SK-N-SH (cell line): ENCODE measurements around the gene MATN4. TPM values are rescaled to one million over a fixed set of nuclear protein-coding genes. Genes with fewer than 3 reads are reported as not detected.

Experiments used
- CTCF ChIA-PET: fragments of 300-600, 350-600 bp; formaldehyde crosslinking; extraction: SDS; loops from one replicate; lab custom pipeline; 2021; lab: Yijun Ruan, JAX
- POLR2A ChIA-PET: fragments of 350-600 bp; sonication (Branson Sonifier 250); formaldehyde crosslinking; extraction: SDS; loops from one replicate; lab custom pipeline; 2020; ENCODE audit warnings: antibody characterized with exemption, inconsistent platforms; lab: Yijun Ruan, JAX
- DNase-seq: peaks from one replicate; pipeline ENCODE4 v3.0.0; 2012
- H2AFZ ChIP-seq: fragments of 200-600 bp; sonication (generic); 2 replicates; pipeline ENCODE4 v1.8.1; 2016; ENCODE audit warnings: antibody characterized with exemption, mild to moderate bottlenecking, low read depth
- H3F3A ChIP-seq: fragments of 200-600 bp; sonication (generic); replicated peaks from 2 replicates; pipeline ENCODE3; 2016; ENCODE audit warnings: antibody characterized with exemption, mild to moderate bottlenecking; ENCODE audit not compliant: insufficient read depth
- H3K27ac ChIP-seq, 2 experiments: fragments of 200-500 bp in 1 of 2; fragments of 200-600 bp in 1 of 2; sonication (Bioruptor generic) in 1 of 2; sonication (generic), shearing (Covaris generic) in 1 of 2; 2 replicates each; pipeline versions ENCODE4 v1.5.1 to v1.6.1; 2014 to 2016; ENCODE audit warnings: low read depth in 2 of 2, inconsistent platforms in 1 of 2, low read length in 1 of 2, mild to moderate bottlenecking in 1 of 2, mixed read lengths in 1 of 2
- H3K27me3 ChIP-seq: fragments of 200-600 bp; sonication (generic), shearing (Covaris generic); 2 replicates; pipeline ENCODE4 v1.6.1; 2016; ENCODE audit warnings: mixed run types; ENCODE audit not compliant: insufficient read depth
- H3K36me3 ChIP-seq, 2 experiments: fragments of 200-500 bp in 1 of 2; fragments of 200-600 bp in 1 of 2; sonication (Bioruptor generic) in 1 of 2; sonication (generic) in 1 of 2; replicated peaks in 1 of 2; 2 replicates each; pipeline versions ENCODE3 to v1.5.1; 2014 to 2016; ENCODE audit warnings: low read length in 1 of 2, mild to moderate bottlenecking in 1 of 2; ENCODE audit not compliant: insufficient read depth in 2 of 2, control insufficient read depth in 1 of 2
- H3K4me1 ChIP-seq, 2 experiments: fragments of 200-500 bp in 1 of 2; fragments of 200-600 bp in 1 of 2; sonication (Bioruptor generic) in 1 of 2; sonication (generic), shearing (Covaris generic) in 1 of 2; 2 replicates each; pipeline versions ENCODE4 v1.5.1 to v1.6.1; 2014 to 2016; ENCODE audit warnings: low read depth in 1 of 2, low read length in 1 of 2, mixed run types in 1 of 2; ENCODE audit not compliant: insufficient read depth in 2 of 2, control insufficient read depth in 1 of 2
- H3K4me2 ChIP-seq: fragments of 200-600 bp; sonication (generic), shearing (Covaris generic); 2 replicates; pipeline ENCODE4 v1.6.1; 2017; ENCODE audit warnings: mixed run types
- H3K4me3 ChIP-seq, 2 experiments: fragments of 200-500 bp in 1 of 2; fragments of 200-600 bp in 1 of 2; sonication (Bioruptor generic) in 1 of 2; sonication (generic), shearing (Covaris generic) in 1 of 2; 2 replicates each; pipeline versions ENCODE4 v1.5.1 to v1.8.1; 2014 to 2016; ENCODE audit warnings: low read depth in 2 of 2, inconsistent platforms in 1 of 2, low read length in 1 of 2, mild to moderate bottlenecking in 1 of 2, mixed read lengths in 1 of 2, moderate library complexity in 1 of 2
- H3K79me2 ChIP-seq: fragments of 200-600 bp; sonication (generic); 2 replicates; pipeline ENCODE4 v1.8.1; 2017; ENCODE audit warnings: mild to moderate bottlenecking; ENCODE audit not compliant: insufficient read depth
- H3K9ac ChIP-seq: fragments of 200-600 bp; sonication (generic); 2 replicates; pipeline ENCODE4 v1.6.1; 2017; ENCODE audit warnings: mixed run types
- H3K9me2 ChIP-seq: fragments of 200-600 bp; sonication (generic); 2 replicates; pipeline ENCODE4 v1.6.1; 2017; ENCODE audit warnings: mixed run types
- H3K9me3 ChIP-seq: fragments of 200-600 bp; sonication (generic); 2 replicates; pipeline ENCODE4 v1.6.1; 2017; ENCODE audit warnings: mixed run types, mild to moderate bottlenecking, moderate library complexity
- H4K20me1 ChIP-seq: fragments of 200-600 bp; sonication (generic); 2 replicates; pipeline ENCODE4 v1.6.1; 2017; ENCODE audit warnings: mild to moderate bottlenecking, mixed run types; ENCODE audit not compliant: insufficient read depth
- CHD2 ChIP-seq: fragments of 150-350 bp; IDR thresholded peaks from 2 replicates; pipeline ENCODE4 v1.6.1; 2018; ENCODE audit warnings: low read length; ENCODE audit not compliant: partially characterized antibody
- EP300 ChIP-seq, 2 experiments: IDR thresholded peaks; 2 replicates each; pipeline versions ENCODE4 v1.4.0 to v1.6.1; 2012; ENCODE audit warnings: borderline replicate concordance in 1 of 2, low read depth in 1 of 2, low read length in 1 of 2
- EZH2phosphoT487 ChIP-seq: fragments of 200-600 bp; sonication (generic); IDR thresholded peaks from 2 replicates; pipeline ENCODE4 v1.6.1; 2017; ENCODE audit warnings: low read depth, mixed run types, mild to moderate bottlenecking, antibody characterized with exemption, moderate library complexity, borderline replicate concordance
- FOSL2 ChIP-seq: IDR thresholded peaks from 2 replicates; pipeline ENCODE4 v1.4.0; 2012; ENCODE audit warnings: low read depth, mild to moderate bottlenecking, moderate library complexity, borderline replicate concordance
- FOXJ3 ChIP-seq: sonication (generic); formaldehyde crosslinking; IDR thresholded peaks from 2 replicates; pipeline ENCODE4 v1.5.1; 2020; ENCODE audit warnings: mild to moderate bottlenecking, missing genetic modification reagents
- FOXM1 ChIP-seq: IDR thresholded peaks from 2 replicates; pipeline ENCODE4 v1.4.0; 2012; ENCODE audit warnings: low read depth, mild to moderate bottlenecking
- GABPA ChIP-seq: IDR thresholded peaks from 2 replicates; pipeline ENCODE4 v1.4.0; 2012; ENCODE audit warnings: low read depth, mild to moderate bottlenecking
- JUND ChIP-seq: IDR thresholded peaks from 2 replicates; pipeline ENCODE4 v1.4.0; 2012
- NFIC ChIP-seq: IDR thresholded peaks from 2 replicates; pipeline ENCODE4 v1.4.0; 2012; ENCODE audit warnings: borderline replicate concordance
- NRF1 ChIP-seq: IDR thresholded peaks from 2 replicates; pipeline ENCODE4 v1.6.1; 2012; ENCODE audit warnings: low read depth, mild to moderate bottlenecking, low read length
- POLR2AphosphoS5 ChIP-seq: IDR thresholded peaks from 2 replicates; pipeline ENCODE4 v1.6.1; 2012; ENCODE audit warnings: low read depth, low read length
- RAD21 ChIP-seq: IDR thresholded peaks from 2 replicates; pipeline ENCODE4 v1.6.1; 2012; ENCODE audit warnings: mild to moderate bottlenecking, low read length
- RCOR1 ChIP-seq: fragments of 150-350 bp; IDR thresholded peaks from 2 replicates; pipeline ENCODE4 v1.6.1; 2017; ENCODE audit warnings: antibody characterized with exemption, low read length
- RFX5 ChIP-seq: IDR thresholded peaks from 2 replicates; pipeline ENCODE4 v1.6.1; 2012; ENCODE audit warnings: mild to moderate bottlenecking, improper control_type of control experiment, low read length
- SIN3A ChIP-seq: IDR thresholded peaks from 2 replicates; pipeline ENCODE4 v1.6.1; 2012; ENCODE audit warnings: low read depth, mild to moderate bottlenecking, low read length, moderate library complexity, borderline replicate concordance
- SMC3 ChIP-seq: IDR thresholded peaks from 2 replicates; pipeline ENCODE4 v1.6.1; 2012; ENCODE audit warnings: low read depth, low read length, improper control_type of control experiment
- TCF12 ChIP-seq: IDR thresholded peaks from 2 replicates; pipeline ENCODE4 v1.4.0; 2012
- YY1 ChIP-seq: IDR thresholded peaks from 2 replicates; pipeline ENCODE4 v1.4.0; 2012; ENCODE audit warnings: low read depth, mild to moderate bottlenecking
- WGBS: methylation state at CpG from one replicate; pipeline ENCODE4 v1.1.6; 2017; ENCODE audit warnings: low lambda C conversion rate; 5-methylcytosine and 5-hydroxymethylcytosine counted together
- polyA plus RNA-seq, 3 experiments: library from polyadenylated mRNA; depleted of rRNA; stranded (reverse); fragments of >200 nt; gene quantifications; 2 replicates each; pipeline ENCODE4 v1.2.3, GENCODE V29; 2012
- TF ChIP-seq, protein P1 (sequence below): fragments of 150-350 bp; IDR thresholded peaks from 2 replicates; pipeline ENCODE4 v1.6.1; 2017; ENCODE audit warnings: antibody characterized with exemption, low read length, low read depth, borderline replicate concordance
- TF ChIP-seq, protein P2 (sequence below): fragments of 200-600 bp; sonication (generic); IDR thresholded peaks from 2 replicates; pipeline ENCODE4 v1.6.1; 2017; ENCODE audit warnings: antibody characterized with exemption, mild to moderate bottlenecking, moderate library complexity
- TF ChIP-seq, protein P3 (sequence below): IDR thresholded peaks from 2 replicates; pipeline ENCODE4; 2012
- TF ChIP-seq, protein P4 (sequence below): IDR thresholded peaks from 2 replicates; pipeline ENCODE4 v1.4.0; 2012; ENCODE audit warnings: low read depth, borderline replicate concordance

MATN4 gene
- polyA plus RNA-seq, 1 of the 3 experiments (the other 2 are of a cell fraction), result 0.16 TPM

DNA sequence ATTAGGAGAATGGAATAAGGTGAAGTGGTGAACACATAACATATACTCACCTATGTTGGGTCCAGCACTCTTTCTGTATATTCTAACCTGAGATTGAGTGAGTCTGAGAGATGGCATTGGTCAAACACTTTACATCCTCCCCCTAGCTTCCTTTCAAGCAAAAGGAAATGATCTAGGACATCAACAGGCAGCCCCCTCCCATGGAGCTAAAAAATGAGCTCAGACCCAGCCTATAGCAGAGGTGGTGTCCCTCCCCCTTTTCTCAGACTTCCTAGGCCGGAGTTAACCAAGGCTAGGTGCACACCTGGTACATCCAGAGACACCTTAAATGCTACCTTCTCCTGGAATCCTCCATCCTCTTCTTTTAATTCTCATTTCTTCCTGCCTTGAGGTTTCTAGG lies 45.6 kb upstream of the MATN4 start:
- Histone ChIP-seq H2AFZ (no peak overlapping the region), H3K9me2 (no peaks in the 10 kb centered on the region), H3K4me2 (no peak overlapping the region), H3F3A (peaks cover 17% of the 10 kb centered on the region), H3K36me3 (no peaks in the 10 kb centered on the region), H3K4me3 (no peak overlapping the region), H3K4me1 (peaks cover 2 to 3% of the 10 kb centered on the region in 2 experiments; a peak in 2 of 4 replicates), H3K27me3 (no peaks in the 10 kb centered on the region), H3K9ac (no peak overlapping the region), H3K79me2 (no peaks in the 10 kb centered on the region), H4K20me1 (no peaks in the 10 kb centered on the region), H3K27ac (no peak overlapping the region), H3K9me3 (no peaks in the 10 kb centered on the region)
- CTCF ChIA-PET, result interaction anchor here (1.5 to 2.7 kb wide), 3 partner anchors 9 to 83 kb away, joined by 3 to 14 read pairs (median 11); partner anchors contain the start of gene SYS1
- no peak for DNase-seq
- POLR2A ChIA-PET, result interaction anchor here (1.1 kb wide), 1 partner anchor 9 kb away, joined by 3 read pairs; the partner anchor contains the start of gene SYS1
- TF ChIP-seq POLR2AphosphoS5 (no peak), CHD2 (no peak), TCF12 (no peak), FOSL2 (no peak), YY1 (no peak), RAD21 (no peak), FOXJ3 (CRISPR knock-in tag) (no peak), EZH2phosphoT487 (no peak), SMC3 (no peak), FOXM1 (no peak), NFIC (no peak), EP300 (IDR thresholded peaks at IDR 0.05; ENCODE audit: borderline replicate concordance in 1 of 2, low read depth in 1 of 2, low read length in 1 of 2) (no peak)
- TF ChIP-seq, protein P1, sequence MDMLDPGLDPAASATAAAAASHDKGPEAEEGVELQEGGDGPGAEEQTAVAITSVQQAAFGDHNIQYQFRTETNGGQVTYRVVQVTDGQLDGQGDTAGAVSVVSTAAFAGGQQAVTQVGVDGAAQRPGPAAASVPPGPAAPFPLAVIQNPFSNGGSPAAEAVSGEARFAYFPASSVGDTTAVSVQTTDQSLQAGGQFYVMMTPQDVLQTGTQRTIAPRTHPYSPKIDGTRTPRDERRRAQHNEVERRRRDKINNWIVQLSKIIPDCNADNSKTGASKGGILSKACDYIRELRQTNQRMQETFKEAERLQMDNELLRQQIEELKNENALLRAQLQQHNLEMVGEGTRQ, result no peak
- TF ChIP-seq, all 33 proteins: peak for 0
- 87% methylated on average over 1 of the region's 1 CpG for WGBS

DNA sequence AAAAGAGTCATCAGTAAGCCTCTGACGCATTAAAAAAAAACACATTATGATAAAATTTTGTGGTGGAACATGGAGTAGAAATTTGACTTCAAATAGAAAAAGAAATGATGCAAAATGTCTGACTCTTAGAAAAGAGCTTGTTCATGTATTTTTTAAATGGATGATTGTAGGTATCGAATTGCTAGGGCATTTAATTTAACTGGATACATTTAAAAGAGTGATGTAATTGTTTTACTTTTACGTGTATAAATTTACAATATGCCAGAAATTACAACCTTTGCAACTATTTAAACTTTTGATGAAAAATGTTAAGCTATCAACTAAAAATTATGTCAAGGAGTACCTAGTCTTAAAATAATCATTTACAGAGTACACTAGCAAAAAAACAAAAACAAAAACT lies 44.6 kb upstream of the MATN4 start:
- H4K20me1 ChIP-seq, result no peaks in the 10 kb centered on the region
- no peaks in the 10 kb centered on the region for H3K27me3 ChIP-seq
- CTCF ChIA-PET, result interaction anchor here (0.7 to 4.7 kb wide), 7 partner anchors 10 to 418 kb away, joined by 3 to 18 read pairs (median 4); partner anchors contain the start of gene SYS1
- no peak for DNase-seq
- no peak overlapping the region for H3K27ac ChIP-seq
- H3K79me2 ChIP-seq, result peaks cover 4% of the 10 kb centered on the region
- no peaks in the 10 kb centered on the region for H3K9me2 ChIP-seq
- POLR2A ChIA-PET, result no interaction called here
- H3K9me3 ChIP-seq, result no peaks in the 10 kb centered on the region
- peaks cover 19% of the 10 kb centered on the region for H3F3A ChIP-seq
- H3K4me1 ChIP-seq, result peaks cover 3 to 6% of the 10 kb centered on the region in 2 experiments; a peak in 2 of 4 replicates
- no peak overlapping the region for H3K9ac ChIP-seq
- no peak overlapping the region for H3K4me2 ChIP-seq
- no peak overlapping the region for H2AFZ ChIP-seq
- no peak overlapping the region for H3K4me3 ChIP-seq
- no peaks in the 10 kb centered on the region for H3K36me3 ChIP-seq
- 82% methylated on average over 3 of the region's 3 CpGs for WGBS
- TF ChIP-seq FOXM1 (no peak), NFIC (no peak), RFX5 (no peak), JUND (no peak), NRF1 (no peak), GABPA (no peak), YY1 (no peak), SIN3A (no peak), RCOR1 (no peak), FOXJ3 (CRISPR knock-in tag) (no peak)
- TF ChIP-seq, protein P2, sequence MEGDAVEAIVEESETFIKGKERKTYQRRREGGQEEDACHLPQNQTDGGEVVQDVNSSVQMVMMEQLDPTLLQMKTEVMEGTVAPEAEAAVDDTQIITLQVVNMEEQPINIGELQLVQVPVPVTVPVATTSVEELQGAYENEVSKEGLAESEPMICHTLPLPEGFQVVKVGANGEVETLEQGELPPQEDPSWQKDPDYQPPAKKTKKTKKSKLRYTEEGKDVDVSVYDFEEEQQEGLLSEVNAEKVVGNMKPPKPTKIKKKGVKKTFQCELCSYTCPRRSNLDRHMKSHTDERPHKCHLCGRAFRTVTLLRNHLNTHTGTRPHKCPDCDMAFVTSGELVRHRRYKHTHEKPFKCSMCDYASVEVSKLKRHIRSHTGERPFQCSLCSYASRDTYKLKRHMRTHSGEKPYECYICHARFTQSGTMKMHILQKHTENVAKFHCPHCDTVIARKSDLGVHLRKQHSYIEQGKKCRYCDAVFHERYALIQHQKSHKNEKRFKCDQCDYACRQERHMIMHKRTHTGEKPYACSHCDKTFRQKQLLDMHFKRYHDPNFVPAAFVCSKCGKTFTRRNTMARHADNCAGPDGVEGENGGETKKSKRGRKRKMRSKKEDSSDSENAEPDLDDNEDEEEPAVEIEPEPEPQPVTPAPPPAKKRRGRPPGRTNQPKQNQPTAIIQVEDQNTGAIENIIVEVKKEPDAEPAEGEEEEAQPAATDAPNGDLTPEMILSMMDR, result no peak
- TF ChIP-seq, protein P1, result no peak
- TF ChIP-seq, protein P3, sequence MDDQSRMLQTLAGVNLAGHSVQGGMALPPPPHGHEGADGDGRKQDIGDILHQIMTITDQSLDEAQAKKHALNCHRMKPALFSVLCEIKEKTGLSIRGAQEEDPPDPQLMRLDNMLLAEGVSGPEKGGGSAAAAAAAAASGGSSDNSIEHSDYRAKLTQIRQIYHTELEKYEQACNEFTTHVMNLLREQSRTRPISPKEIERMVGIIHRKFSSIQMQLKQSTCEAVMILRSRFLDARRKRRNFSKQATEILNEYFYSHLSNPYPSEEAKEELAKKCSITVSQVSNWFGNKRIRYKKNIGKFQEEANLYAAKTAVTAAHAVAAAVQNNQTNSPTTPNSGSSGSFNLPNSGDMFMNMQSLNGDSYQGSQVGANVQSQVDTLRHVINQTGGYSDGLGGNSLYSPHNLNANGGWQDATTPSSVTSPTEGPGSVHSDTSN, result no peak
- TF ChIP-seq, protein P4, sequence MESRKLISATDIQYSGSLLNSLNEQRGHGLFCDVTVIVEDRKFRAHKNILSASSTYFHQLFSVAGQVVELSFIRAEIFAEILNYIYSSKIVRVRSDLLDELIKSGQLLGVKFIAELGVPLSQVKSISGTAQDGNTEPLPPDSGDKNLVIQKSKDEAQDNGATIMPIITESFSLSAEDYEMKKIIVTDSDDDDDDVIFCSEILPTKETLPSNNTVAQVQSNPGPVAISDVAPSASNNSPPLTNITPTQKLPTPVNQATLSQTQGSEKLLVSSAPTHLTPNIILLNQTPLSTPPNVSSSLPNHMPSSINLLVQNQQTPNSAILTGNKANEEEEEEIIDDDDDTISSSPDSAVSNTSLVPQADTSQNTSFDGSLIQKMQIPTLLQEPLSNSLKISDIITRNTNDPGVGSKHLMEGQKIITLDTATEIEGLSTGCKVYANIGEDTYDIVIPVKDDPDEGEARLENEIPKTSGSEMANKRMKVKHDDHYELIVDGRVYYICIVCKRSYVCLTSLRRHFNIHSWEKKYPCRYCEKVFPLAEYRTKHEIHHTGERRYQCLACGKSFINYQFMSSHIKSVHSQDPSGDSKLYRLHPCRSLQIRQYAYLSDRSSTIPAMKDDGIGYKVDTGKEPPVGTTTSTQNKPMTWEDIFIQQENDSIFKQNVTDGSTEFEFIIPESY, result no peak
